ENCODE results near the gene IER5L. TPM values are rescaled to one million over a fixed set of nuclear protein-coding genes. Genes with fewer than 3 reads are reported as not detected.

IER5L gene
- total RNA-seq, 1 experiment from 2014 or later, result 4.6 TPM

DNA sequence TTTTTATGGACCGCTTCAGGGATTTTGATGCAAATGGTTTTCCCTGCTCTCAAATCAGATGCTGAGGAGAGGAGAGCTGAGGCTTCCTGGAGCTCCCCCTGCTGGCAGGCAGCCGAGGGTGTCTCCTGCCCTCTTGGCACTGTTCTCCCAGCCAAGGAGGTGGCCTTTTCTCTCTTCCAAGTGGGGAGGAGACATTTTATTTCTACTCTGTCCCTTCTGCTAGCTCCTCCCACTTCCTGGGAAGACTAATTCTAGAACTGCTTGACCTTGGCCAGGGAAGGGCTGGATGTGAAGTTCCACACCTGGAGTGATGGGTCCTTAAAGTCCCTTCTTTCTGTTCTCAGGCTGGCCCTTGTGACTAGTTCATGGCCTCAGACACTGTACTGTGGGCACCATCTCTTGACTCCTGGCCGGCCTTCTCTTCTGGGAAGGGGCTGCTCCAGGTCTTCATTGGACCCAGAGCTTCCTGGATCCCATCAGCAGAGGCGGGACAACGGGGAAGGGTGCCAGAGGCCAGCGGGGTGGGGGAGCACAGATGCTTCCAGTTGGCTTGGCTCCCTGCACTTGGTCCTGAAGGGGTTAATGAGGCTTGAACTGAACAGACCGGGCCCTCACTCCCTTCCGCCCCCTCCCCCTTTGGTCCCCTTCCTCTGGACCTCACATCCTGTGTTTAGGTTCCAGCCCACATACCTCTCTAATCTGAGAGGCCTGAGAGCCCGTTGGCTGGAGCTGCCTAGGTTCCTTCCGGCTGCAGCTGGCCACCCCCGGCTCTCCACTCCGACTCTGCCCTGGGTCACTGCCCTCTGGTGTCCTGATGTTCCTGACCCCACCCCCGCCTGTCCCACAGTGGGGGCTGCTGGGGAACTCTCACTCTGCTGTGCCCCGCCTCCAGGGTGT lies 34.8 kb downstream of the IER5L start (continued):
- TF ChIP-seq FOXJ3 (CRISPR knock-in tag; IDR thresholded peaks at IDR 0.05; ENCODE audit: borderline replicate concordance) (no peak), GABPB1 (CRISPR knock-in tag; IDR thresholded peaks at IDR 0.05) (no peak), SOX15 (CRISPR knock-in tag; IDR thresholded peaks at IDR 0.05) (no peak), ZNF263 (CRISPR knock-in tag; IDR thresholded peaks at IDR 0.05; ENCODE audit: low read depth) (no peak), USF2 (CRISPR knock-in tag; IDR thresholded peaks at IDR 0.05) (no peak), CREM (CRISPR knock-in tag; IDR thresholded peaks at IDR 0.05) (no peak)
- TF ChIP-seq, protein P1, sequence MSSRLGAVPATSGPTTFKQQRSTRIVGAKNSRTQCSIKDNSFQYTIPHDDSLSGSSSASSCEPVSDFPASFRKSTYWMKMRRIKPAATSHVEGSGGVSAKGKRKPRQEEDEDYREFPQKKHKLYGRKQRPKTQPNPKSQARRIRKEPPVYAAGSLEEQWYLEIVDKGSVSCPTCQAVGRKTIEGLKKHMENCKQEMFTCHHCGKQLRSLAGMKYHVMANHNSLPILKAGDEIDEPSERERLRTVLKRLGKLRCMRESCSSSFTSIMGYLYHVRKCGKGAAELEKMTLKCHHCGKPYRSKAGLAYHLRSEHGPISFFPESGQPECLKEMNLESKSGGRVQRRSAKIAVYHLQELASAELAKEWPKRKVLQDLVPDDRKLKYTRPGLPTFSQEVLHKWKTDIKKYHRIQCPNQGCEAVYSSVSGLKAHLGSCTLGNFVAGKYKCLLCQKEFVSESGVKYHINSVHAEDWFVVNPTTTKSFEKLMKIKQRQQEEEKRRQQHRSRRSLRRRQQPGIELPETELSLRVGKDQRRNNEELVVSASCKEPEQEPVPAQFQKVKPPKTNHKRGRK (CRISPR knock-in tag; IDR thresholded peaks at IDR 0.05; ENCODE audit: borderline replicate concordance), result no peak
- TF ChIP-seq, protein P2, sequence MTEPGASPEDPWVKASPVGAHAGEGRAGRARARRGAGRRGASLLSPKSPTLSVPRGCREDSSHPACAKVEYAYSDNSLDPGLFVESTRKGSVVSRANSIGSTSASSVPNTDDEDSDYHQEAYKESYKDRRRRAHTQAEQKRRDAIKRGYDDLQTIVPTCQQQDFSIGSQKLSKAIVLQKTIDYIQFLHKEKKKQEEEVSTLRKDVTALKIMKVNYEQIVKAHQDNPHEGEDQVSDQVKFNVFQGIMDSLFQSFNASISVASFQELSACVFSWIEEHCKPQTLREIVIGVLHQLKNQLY (CRISPR knock-in tag; IDR thresholded peaks at IDR 0.05), result no peak

DNA sequence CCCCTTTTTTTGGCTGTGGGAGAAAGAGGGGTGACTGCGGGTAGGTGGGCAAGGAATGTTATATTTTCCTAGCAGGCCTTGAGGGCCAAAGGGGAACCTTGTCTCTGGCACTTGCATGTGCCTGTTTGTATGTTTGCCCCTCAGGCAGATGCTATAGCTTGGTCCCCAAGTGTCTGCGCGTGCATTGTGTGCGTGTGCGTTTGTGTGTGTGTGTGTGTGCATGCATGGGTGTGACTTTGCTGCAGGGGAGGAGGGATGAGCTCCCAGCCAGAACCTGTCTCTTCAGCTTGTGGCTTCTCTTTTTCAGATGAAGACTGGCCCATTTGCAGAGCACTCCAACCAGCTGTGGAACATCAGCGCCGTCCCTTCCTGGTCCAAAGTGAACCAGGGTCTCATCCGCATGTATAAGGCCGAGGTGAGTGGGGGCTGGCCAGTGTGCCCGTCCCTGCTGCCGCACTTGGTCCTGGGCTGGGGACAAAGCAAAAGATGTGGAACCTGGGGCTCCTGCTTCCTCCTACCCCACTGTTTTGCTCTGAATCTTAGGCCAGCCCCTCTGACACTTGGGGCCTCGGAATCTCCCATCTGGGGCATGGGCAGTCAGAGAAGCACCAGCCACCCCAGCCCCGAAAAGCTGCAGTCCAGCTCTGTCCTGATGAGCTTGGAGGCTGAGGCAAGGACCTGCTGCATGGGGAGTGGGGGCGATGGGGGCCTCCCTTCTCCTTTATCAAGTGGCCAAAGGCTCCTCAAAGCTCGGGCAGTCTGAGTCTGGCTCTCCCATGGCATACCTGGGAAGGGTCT lies 35.7 kb downstream of the IER5L start:
- H3K9me3 Mint-ChIP-seq, result no peaks in the 10 kb centered on the region
- H3K27ac Mint-ChIP-seq, result peak overlapping the region; percentile 95
- H3K27me3 Mint-ChIP-seq (ENCODE audit: low read depth), result no peaks in the 10 kb centered on the region
- TF ChIP-seq FOXP1 (CRISPR knock-in tag; IDR thresholded peaks at IDR 0.05; ENCODE audit: borderline replicate concordance) (no peak), ZNF138 (CRISPR knock-in tag; conservative IDR thresholded peaks at IDR 0.05) (no peak)
- TF ChIP-seq, protein P3, sequence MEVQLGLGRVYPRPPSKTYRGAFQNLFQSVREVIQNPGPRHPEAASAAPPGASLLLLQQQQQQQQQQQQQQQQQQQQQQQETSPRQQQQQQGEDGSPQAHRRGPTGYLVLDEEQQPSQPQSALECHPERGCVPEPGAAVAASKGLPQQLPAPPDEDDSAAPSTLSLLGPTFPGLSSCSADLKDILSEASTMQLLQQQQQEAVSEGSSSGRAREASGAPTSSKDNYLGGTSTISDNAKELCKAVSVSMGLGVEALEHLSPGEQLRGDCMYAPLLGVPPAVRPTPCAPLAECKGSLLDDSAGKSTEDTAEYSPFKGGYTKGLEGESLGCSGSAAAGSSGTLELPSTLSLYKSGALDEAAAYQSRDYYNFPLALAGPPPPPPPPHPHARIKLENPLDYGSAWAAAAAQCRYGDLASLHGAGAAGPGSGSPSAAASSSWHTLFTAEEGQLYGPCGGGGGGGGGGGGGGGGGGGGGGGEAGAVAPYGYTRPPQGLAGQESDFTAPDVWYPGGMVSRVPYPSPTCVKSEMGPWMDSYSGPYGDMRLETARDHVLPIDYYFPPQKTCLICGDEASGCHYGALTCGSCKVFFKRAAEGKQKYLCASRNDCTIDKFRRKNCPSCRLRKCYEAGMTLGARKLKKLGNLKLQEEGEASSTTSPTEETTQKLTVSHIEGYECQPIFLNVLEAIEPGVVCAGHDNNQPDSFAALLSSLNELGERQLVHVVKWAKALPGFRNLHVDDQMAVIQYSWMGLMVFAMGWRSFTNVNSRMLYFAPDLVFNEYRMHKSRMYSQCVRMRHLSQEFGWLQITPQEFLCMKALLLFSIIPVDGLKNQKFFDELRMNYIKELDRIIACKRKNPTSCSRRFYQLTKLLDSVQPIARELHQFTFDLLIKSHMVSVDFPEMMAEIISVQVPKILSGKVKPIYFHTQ (CRISPR knock-in tag; IDR thresholded peaks at IDR 0.05), result no peak
- peaks cover 78% of the 10 kb centered on the region for H3K4me1 Mint-ChIP-seq
- POLR2A ChIA-PET, result interaction anchor here (0.9 to 2.5 kb wide), 8 partner anchors 10 to 354 kb away, joined by 3 to 16 read pairs (median 6); partner anchors contain the start of gene IER5L
- H3K4me3 Mint-ChIP-seq, result peak overlapping the region; percentile 45
- CTCF ChIA-PET, result interaction anchor here (0.5 to 9.5 kb wide), 79 partner anchors 9 to 1836 kb away, joined by 3 to 345 read pairs (median 4); partner anchors contain the start of genes C9orf50, CRAT, DOLPP1 and IER5L
- DNase-seq (ENCODE audit: low spot score), result no peak
- peaks cover 10% of the 10 kb centered on the region for H3K36me3 Mint-ChIP-seq
- ATAC-seq, result no peak
